Measurements from ENCODE around the gene PHC2. TPM values are rescaled to one million over a fixed set of nuclear protein-coding genes. Genes with fewer than 3 reads are reported as not detected.

The PHC2 gene
- total RNA-seq, 2 donors from 2014 or later, result 60.6 to 74.8 TPM

GRCh38 chr1:33298623-33299277, 132.1 kb downstream of the PHC2 start:
- Histone ChIP-seq H3K27me3 (no peaks in the 10 kb centered on the region), H3K36me3 (no peaks in the 10 kb centered on the region)
- TF ChIP-seq, protein P1, sequence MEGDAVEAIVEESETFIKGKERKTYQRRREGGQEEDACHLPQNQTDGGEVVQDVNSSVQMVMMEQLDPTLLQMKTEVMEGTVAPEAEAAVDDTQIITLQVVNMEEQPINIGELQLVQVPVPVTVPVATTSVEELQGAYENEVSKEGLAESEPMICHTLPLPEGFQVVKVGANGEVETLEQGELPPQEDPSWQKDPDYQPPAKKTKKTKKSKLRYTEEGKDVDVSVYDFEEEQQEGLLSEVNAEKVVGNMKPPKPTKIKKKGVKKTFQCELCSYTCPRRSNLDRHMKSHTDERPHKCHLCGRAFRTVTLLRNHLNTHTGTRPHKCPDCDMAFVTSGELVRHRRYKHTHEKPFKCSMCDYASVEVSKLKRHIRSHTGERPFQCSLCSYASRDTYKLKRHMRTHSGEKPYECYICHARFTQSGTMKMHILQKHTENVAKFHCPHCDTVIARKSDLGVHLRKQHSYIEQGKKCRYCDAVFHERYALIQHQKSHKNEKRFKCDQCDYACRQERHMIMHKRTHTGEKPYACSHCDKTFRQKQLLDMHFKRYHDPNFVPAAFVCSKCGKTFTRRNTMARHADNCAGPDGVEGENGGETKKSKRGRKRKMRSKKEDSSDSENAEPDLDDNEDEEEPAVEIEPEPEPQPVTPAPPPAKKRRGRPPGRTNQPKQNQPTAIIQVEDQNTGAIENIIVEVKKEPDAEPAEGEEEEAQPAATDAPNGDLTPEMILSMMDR (IDR thresholded peaks at IDR 0.05), result peak; percentile 93

GRCh38 chr1:33297911-33298622, 132.8 kb downstream of the PHC2 start:
- no peak overlapping the region for H3K9ac ChIP-seq (ENCODE audit: low read depth in 2 of 2, low read length in 2 of 2)
- H3K4me1 ChIP-seq, result no peaks in the 10 kb centered on the region
- H3K27me3 ChIP-seq, result no peaks in the 10 kb centered on the region
- H3K27ac ChIP-seq, result no peak overlapping the region
- DNase-seq, result no peak
- TF ChIP-seq, protein P1 (IDR thresholded peaks at IDR 0.05), result no peak
- intact Hi-C loops (cut with DNase I), result loop anchor here (5.0 to 10.0 kb wide), 2 partner anchors 169 to 317 kb away; no protein-coding TSS in a partner anchor
- no peaks in the 10 kb centered on the region for H3K9me3 ChIP-seq
- H3K36me3 ChIP-seq, result no peaks in the 10 kb centered on the region
- H3K4me3 ChIP-seq, result no peak overlapping the region

More at GRCh38 chr1:33298623-33299277, 132.1 kb downstream of the PHC2 start:
- H3K4me3 ChIP-seq, result no peak overlapping the region
- peak; percentile 67 for DNase-seq
- intact Hi-C loops (cut with DNase I), result loop anchor here (5.0 to 10.0 kb wide), 2 partner anchors 169 to 316 kb away; no protein-coding TSS in a partner anchor
- no peaks in the 10 kb centered on the region for H3K4me1 ChIP-seq
- peak overlapping the region in 1 of 2 donors; percentile 6 for H3K9ac ChIP-seq (ENCODE audit: low read depth in 2 of 2, low read length in 2 of 2)
- no peak overlapping the region for H3K27ac ChIP-seq
- H3K9me3 ChIP-seq, result no peaks in the 10 kb centered on the region

- H3K36me3 ChIP-seq, result no peaks in the 10 kb centered on the region
- no peaks in the 10 kb centered on the region for H3K9me3 ChIP-seq
- TF ChIP-seq, protein P1 (IDR thresholded peaks at IDR 0.05), result no peak
- no peak overlapping the region for H3K27ac ChIP-seq
- no peak overlapping the region for H3K9ac ChIP-seq (ENCODE audit: low read depth in 2 of 2, low read length in 2 of 2)
- H3K27me3 ChIP-seq, result no peaks in the 10 kb centered on the region
- intact Hi-C loops (cut with DNase I), result loop anchor here (5.0 to 10.0 kb wide), 2 partner anchors 170 to 318 kb away; no protein-coding TSS in a partner anchor
- H3K4me3 ChIP-seq, result no peak overlapping the region
- H3K4me1 ChIP-seq, result no peaks in the 10 kb centered on the region
- no peak for DNase-seq
Observed at GRCh38 chr1:33296824-33297223, 134.1 kb downstream of the PHC2 start.

DNA sequence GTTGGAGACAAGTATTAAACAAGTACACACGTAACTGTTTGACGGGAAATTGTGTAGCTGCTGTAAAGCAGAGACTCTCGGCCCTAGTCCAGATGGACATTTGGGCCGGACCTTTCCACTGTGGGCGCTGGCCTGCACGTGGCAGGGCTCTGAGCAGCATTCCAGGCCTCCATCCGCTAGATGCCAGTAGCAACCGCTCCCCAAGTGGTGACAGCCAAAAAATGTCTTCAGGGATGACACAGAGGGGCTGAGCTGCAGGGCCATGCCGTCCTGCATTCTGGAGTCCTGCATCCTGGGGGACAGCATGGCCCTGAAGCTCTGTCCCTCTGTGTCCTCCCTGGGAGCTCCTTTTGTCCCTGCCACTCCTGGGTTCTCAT, 134.8 kb downstream of the PHC2 start:
- intact Hi-C loops (cut with DNase I), result loop anchor here (5.0 to 10.0 kb wide), 2 partner anchors 171 to 319 kb away; no protein-coding TSS in a partner anchor
- no peak overlapping the region for H3K4me3 ChIP-seq
- H3K9ac ChIP-seq (ENCODE audit: low read depth in 2 of 2, low read length in 2 of 2), result no peak overlapping the region
- no peaks in the 10 kb centered on the region for H3K9me3 ChIP-seq
- H3K4me1 ChIP-seq, result no peaks in the 10 kb centered on the region
- no peak overlapping the region for H3K27ac ChIP-seq
- TF ChIP-seq, protein P1 (IDR thresholded peaks at IDR 0.05), result no peak
- H3K27me3 ChIP-seq, result no peaks in the 10 kb centered on the region
- no peak for DNase-seq
- H3K36me3 ChIP-seq, result no peaks in the 10 kb centered on the region

DNA sequence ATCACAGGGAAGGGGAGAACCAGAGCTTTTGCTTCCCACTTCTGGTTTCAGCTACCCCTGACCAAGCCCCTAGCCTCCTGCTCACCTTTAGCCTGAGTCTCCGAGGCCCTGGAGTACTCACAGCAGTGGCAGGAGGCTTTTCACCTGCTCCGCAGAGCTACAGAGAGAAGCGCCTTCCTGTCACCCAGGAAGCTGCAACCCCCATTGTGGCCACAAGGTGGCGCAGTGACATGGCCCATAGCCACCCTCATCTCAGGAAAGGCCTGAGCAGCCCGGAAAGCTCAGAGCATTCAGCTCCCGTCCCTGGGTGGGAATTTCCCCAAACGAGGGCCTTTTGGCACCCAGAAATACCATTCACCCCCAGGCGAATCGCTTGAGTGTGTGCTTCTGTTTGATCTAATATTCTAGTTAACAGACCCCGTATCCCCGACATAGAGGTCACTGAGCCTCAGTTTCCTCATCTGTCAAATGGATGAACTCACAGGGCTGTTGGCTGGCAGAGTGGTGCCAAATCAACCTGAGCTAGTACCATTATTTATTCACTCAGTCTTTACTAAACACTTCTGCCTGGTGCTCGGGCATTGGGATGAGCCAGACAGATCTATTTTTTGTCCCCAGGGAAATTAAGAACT, 135.3 kb downstream of the PHC2 start:
- no peaks in the 10 kb centered on the region for H3K4me1 ChIP-seq

More for the DNA sequence above, 135.3 kb downstream of the PHC2 start:
- Histone ChIP-seq H3K27me3 (no peaks in the 10 kb centered on the region), H3K9me3 (no peaks in the 10 kb centered on the region), H3K9ac (ENCODE audit: low read depth in 2 of 2, low read length in 2 of 2) (no peak overlapping the region), H3K27ac (no peak overlapping the region), H3K4me3 (no peak overlapping the region), H3K36me3 (no peaks in the 10 kb centered on the region)
- intact Hi-C loops (cut with DNase I), result loop anchor here (2.0 to 10.0 kb wide), 3 partner anchors 71 to 319 kb away; no protein-coding TSS in a partner anchor
- TF ChIP-seq, protein P1 (IDR thresholded peaks at IDR 0.05), result peak; percentile 97
- DNase-seq, result peak; percentile 90

Data from colonic mucosa (tissue), 4 donors.